B cell (primary cell): ENCODE results near the gene KTI12. TPM values are rescaled to one million over a fixed set of nuclear protein-coding genes. Genes with fewer than 3 reads are reported as not detected.

Source experiments
- ATAC-seq: fragments of 200-7000 bp; cut with Tn5 transposase; one replicate; pipeline ENCODE4 v1.10.0; 2021; ENCODE audit warnings: low read depth, mild to moderate bottlenecking, moderate number of reproducible peaks, moderate library complexity
- CTCF ChIA-PET: fragments of 350-600 bp; sonication (Branson Sonifier 250); formaldehyde crosslinking; loops from one replicate; lab custom pipeline; 2021; ENCODE audit warnings: antibody characterized with exemption, inconsistent platforms; lab: Charles Lee
- POLR2A ChIA-PET: fragments of 350-600 bp; sonication (Branson Sonifier 250); formaldehyde crosslinking; loops from one replicate; lab custom pipeline; 2021; ENCODE audit warnings: antibody characterized with exemption; lab: Charles Lee
- DNase-seq: peaks from one replicate; pipeline ENCODE4 v3.0.0; 2013
- H2AFZ ChIP-seq: 2 replicates; pipeline ENCODE4 v1.6.1; 2012; ENCODE audit warnings: mild to moderate bottlenecking, low read depth, low read length; ENCODE audit not compliant: insufficient read depth, poor library complexity, severe bottlenecking
- H3K27ac ChIP-seq, 2 donors: 1 replicate in 1 of 2; 2 replicates in 1 of 2; pipeline ENCODE4 v1.5.1; 2012 to 2013; ENCODE audit warnings: low read length in 2 of 2, mild to moderate bottlenecking in 2 of 2, moderate library complexity in 1 of 2
- H3K27me3 ChIP-seq, 4 experiments: fragments of 200-600 bp in 1 of 4; sonication (generic) in 1 of 4; replicated peaks in 1 of 4; 1 replicate in 2 of 4; 2 replicates in 2 of 4; pipeline versions ENCODE4 v1.6.1 to v1.7.0; 2013 to 2016; ENCODE audit warnings: low read length in 3 of 4, mild to moderate bottlenecking in 2 of 4, mixed read lengths in 1 of 4, moderate library complexity in 1 of 4; ENCODE audit not compliant: insufficient read depth in 4 of 4, control insufficient read depth in 3 of 4; ENCODE audit errors: control extremely low read depth in 1 of 4
- H3K36me3 ChIP-seq, 2 experiments: replicated peaks in 1 of 2; 1 replicate in 1 of 2; 2 replicates in 1 of 2; pipeline versions ENCODE4 v1.6.1 to v1.7.1; 2013; ENCODE audit warnings: low read length in 1 of 2; ENCODE audit not compliant: insufficient read depth in 2 of 2, control insufficient read depth in 1 of 2; ENCODE audit errors: control extremely low read depth in 1 of 2, extremely low read depth in 1 of 2
- H3K4me1 ChIP-seq, 2 donors: fragments of 200-600 bp in 1 of 2; sonication (generic) in 1 of 2; 1 replicate in 1 of 2; 2 replicates in 1 of 2; pipeline versions ENCODE4 v1.5.1 to v1.6.1; 2013 to 2017; ENCODE audit warnings: low read length in 2 of 2; ENCODE audit not compliant: control insufficient read depth in 2 of 2, insufficient read depth in 2 of 2
- H3K4me2 ChIP-seq: replicated peaks from 2 replicates; pipeline ENCODE3; 2012; ENCODE audit warnings: mild to moderate bottlenecking, low read depth, low read length; ENCODE audit not compliant: poor library complexity, severe bottlenecking
- H3K4me3 ChIP-seq, 5 experiments: fragments of 200-600 bp in 1 of 5; sonication (generic) in 1 of 5; 1 replicate in 3 of 5; 2 replicates in 2 of 5; pipeline versions ENCODE4 v1.5.1 to v1.7.0; 2011 to 2016; ENCODE audit warnings: low read length in 4 of 5, mild to moderate bottlenecking in 4 of 5, low read depth in 2 of 5, control low read depth in 1 of 5, moderate library complexity in 1 of 5; ENCODE audit not compliant: insufficient read depth in 1 of 5; ENCODE audit errors: control extremely low read depth in 1 of 5, extremely low read depth in 1 of 5
- H3K79me2 ChIP-seq: fragments of 200-600 bp; sonication (generic); one replicate; pipeline ENCODE4 v1.6.0; 2016; ENCODE audit warnings: low read length; ENCODE audit not compliant: control insufficient read depth, insufficient read depth
- H3K9ac ChIP-seq: fragments of 200-600 bp; sonication (generic); 2 replicates; pipeline ENCODE4 v1.6.1; 2017; ENCODE audit warnings: mild to moderate bottlenecking, low read length, moderate library complexity
- H3K9me3 ChIP-seq, 3 donors: one replicate each; pipeline versions ENCODE4 v1.6.1 to v1.7.1; 2013; ENCODE audit warnings: low read length in 2 of 3; ENCODE audit not compliant: control insufficient read depth in 2 of 3, insufficient read depth in 1 of 3; ENCODE audit errors: control extremely low read depth in 1 of 3
- H4K20me1 ChIP-seq: 2 replicates; pipeline ENCODE4 v1.6.0; 2012; ENCODE audit warnings: mild to moderate bottlenecking, low read length; ENCODE audit not compliant: insufficient read depth, control insufficient read depth, poor library complexity, severe bottlenecking
- H3K27ac Mint-ChIP-seq: one replicate; pipeline ENCODE4 v1.8.0; 2021; ENCODE audit warnings: mixed read lengths
- H3K27me3 Mint-ChIP-seq: one replicate; pipeline ENCODE4 v1.8.0; 2021; ENCODE audit warnings: mixed read lengths
- H3K4me1 Mint-ChIP-seq: one replicate; pipeline ENCODE4 v1.8.0; 2021; ENCODE audit warnings: mixed read lengths
- H3K4me3 Mint-ChIP-seq: one replicate; pipeline ENCODE4 v1.8.0; 2021; ENCODE audit warnings: mixed read lengths
- H3K9me3 Mint-ChIP-seq: one replicate; pipeline ENCODE4 v1.8.0; 2022; ENCODE audit warnings: mixed read lengths; ENCODE audit not compliant: insufficient read depth
- EZH2 ChIP-seq: IDR thresholded peaks from 2 replicates; pipeline ENCODE4 v1.6.1; 2012; ENCODE audit warnings: borderline replicate concordance, low read depth, mild to moderate bottlenecking, moderate library complexity, low read length; ENCODE audit not compliant: insufficient read depth, poor library complexity, severe bottlenecking
- WGBS: methylation state at CpG from one replicate; pipeline ENCODE4 v1.1.5; 2013; ENCODE audit warnings: missing lambda C conversion rate; ENCODE audit not compliant: insufficient coverage; 5-methylcytosine and 5-hydroxymethylcytosine counted together
- intact Hi-C: fragments of 100-400 bp; cut with micrococcal nuclease; formaldehyde crosslinking; loops from one replicate; pipeline ENCODE4 v1.10.0; 2022
- polyA plus RNA-seq: library from polyadenylated mRNA; depleted of rRNA; stranded (reverse); fragments of >200 nt; gene quantifications from 2 replicates; pipeline ENCODE4 v1.2.3, GENCODE V29; 2012
- total RNA-seq, 2 donors: library from RNA; stranded (reverse); fragments of 120-200 nt in 1 of 2; gene quantifications; 1 replicate in 1 of 2; 2 replicates in 1 of 2; pipeline versions ENCODE4 v1.2.3 to v1.2.4, GENCODE V29; 2013 to 2022
- TF ChIP-seq, protein P1 (sequence below): fragments of 200-600 bp; IDR thresholded peaks from one replicate; pipeline ENCODE4 v1.8.0; 2022; ENCODE audit warnings: antibody characterized with exemption, mild to moderate bottlenecking

Gene KTI12
- total and polyA plus RNA-seq, 2 donors (not counting 1 experiment from before 2014, with no cell fraction given), result 14.7 to 22.5 TPM

DNA sequence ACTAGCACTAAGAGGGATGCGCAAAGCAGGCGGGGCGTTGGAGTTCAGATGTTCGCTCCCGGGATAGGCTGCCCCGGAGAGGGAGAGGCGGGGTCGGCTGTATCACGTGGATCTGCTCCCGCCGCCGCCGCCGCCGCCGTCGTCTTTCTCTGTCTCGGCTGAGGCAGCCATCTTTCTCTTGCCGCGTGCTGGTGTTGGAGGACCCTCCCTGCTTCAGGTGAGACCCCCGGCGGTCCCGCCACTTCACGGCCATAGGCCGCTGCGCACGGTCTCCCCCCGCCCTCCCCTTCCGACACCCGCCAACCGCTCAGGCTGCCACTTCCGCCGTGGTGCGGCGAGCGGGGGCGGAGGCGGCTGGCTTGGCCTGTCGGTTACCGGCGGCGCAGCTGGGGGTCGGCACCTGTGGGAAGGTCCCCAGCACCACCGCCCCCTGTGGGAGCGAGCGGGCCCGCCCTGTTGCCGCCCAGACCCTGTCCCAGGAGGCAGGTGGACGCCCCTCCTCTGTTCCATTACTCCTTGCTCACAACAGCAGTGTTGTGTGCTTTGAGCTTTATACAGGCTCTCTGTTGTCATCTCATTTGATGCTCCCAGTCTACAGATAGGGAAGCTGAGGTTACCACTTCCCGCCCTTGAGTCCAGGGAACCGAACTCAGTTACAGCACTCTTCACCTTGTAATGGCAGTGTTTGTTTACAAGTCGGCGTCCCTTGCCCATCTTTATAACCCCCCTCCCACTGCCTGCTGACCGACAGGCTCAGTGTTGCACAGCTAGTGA lies 22.7 kb upstream of the KTI12 start, which contains the start of gene BTF3L4:
Gene BTF3L4, plus strand, starts transcription at position 133 of the 774 bp plus-strand sequence. CDS start 3,553 bp downstream, outside the sequence.
- peaks cover 0 to 28% of the 10 kb centered on the region in 2 experiments for H3K36me3 ChIP-seq
- ChIA-PET CTCF (interaction anchor here (0.7 to 1.8 kb wide), 3 partner anchors 25 to 643 kb away, joined by 3 to 5 read pairs (median 4); no protein-coding TSS in a partner anchor), POLR2A (interaction anchor here (0.6 to 1.4 kb wide), 6 partner anchors 23 to 537 kb away, joined by 3 to 9 read pairs (median 4); partner anchors contain the start of genes EPS15, KTI12, ORC1 and PRPF38A)
- Mint-ChIP-seq H3K27ac (peak within 1 kb of the TSS; percentile 97), H3K27me3 (no peaks in the 10 kb centered on the region), H3K4me1 (peaks cover 53% of the 10 kb centered on the region), H3K4me3 (peak within 1 kb of the TSS; percentile 98), H3K9me3 (no peaks in the 10 kb centered on the region)
- H3K4me3 ChIP-seq, result peak within 1 kb of the TSS; percentile 73 to 99 (median 95)
- intact Hi-C loops, result loop anchor here (1.0 to 10.0 kb wide), 11 partner anchors 23 to 1182 kb away; partner anchors contain the start of genes CC2D1B, ECHDC2, KTI12 and MAGOH
- TF ChIP-seq, protein P1, sequence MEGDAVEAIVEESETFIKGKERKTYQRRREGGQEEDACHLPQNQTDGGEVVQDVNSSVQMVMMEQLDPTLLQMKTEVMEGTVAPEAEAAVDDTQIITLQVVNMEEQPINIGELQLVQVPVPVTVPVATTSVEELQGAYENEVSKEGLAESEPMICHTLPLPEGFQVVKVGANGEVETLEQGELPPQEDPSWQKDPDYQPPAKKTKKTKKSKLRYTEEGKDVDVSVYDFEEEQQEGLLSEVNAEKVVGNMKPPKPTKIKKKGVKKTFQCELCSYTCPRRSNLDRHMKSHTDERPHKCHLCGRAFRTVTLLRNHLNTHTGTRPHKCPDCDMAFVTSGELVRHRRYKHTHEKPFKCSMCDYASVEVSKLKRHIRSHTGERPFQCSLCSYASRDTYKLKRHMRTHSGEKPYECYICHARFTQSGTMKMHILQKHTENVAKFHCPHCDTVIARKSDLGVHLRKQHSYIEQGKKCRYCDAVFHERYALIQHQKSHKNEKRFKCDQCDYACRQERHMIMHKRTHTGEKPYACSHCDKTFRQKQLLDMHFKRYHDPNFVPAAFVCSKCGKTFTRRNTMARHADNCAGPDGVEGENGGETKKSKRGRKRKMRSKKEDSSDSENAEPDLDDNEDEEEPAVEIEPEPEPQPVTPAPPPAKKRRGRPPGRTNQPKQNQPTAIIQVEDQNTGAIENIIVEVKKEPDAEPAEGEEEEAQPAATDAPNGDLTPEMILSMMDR, result peak; percentile 17
- no peak for TF ChIP-seq EZH2
- no peaks in the 10 kb centered on the region for H3K27me3 ChIP-seq
- peaks cover 25% of the 10 kb centered on the region for H4K20me1 ChIP-seq
- H3K9ac ChIP-seq, result peak within 1 kb of the TSS; percentile 96
- H3K27ac ChIP-seq, result peak within 1 kb of the TSS; percentile 85 to 92
- H3K79me2 ChIP-seq, result peaks cover 68% of the 10 kb centered on the region
- H3K4me1 ChIP-seq, result peaks cover 25 to 31% of the 10 kb centered on the region in 2 donors
- under 1% methylated on average over 52 of the region's 54 CpGs for WGBS
- H3K9me3 ChIP-seq, result no peaks in the 10 kb centered on the region
- ATAC-seq (peak; percentile 89), DNase-seq (peak; percentile 93)
- H2AFZ ChIP-seq, result peak within 1 kb of the TSS; percentile 88
- H3K4me2 ChIP-seq, result peak within 1 kb of the TSS; percentile 96
